ENCODE data around the gene PLXNC1. TPM values are rescaled to one million over a fixed set of nuclear protein-coding genes. Genes with fewer than 3 reads are reported as not detected.

Gene PLXNC1
- total RNA-seq, 1 donor from 2014 or later: 7.2 TPM

GRCh38 chr12:94179723-94180122 lies 31.3 kb downstream of the PLXNC1 start:
- peaks cover 14% of the 10 kb centered on the region for H3K9me3 Mint-ChIP-seq
- intact Hi-C loops (cut with micrococcal nuclease): loop anchor here (10.0 kb wide), 1 partner anchor 195 kb away; no protein-coding TSS in a partner anchor
- no peaks in the 10 kb centered on the region for H3K27me3 Mint-ChIP-seq (ENCODE audit: low read depth)
- H3K4me1 Mint-ChIP-seq (ENCODE audit: low read depth): peaks cover 20% of the 10 kb centered on the region
- no peak overlapping the region for H3K4me3 Mint-ChIP-seq (ENCODE audit: low read depth)
- no peak overlapping the region for H3K27ac Mint-ChIP-seq
- no peak for DNase-seq (ENCODE audit: low spot score)
- H3K36me3 Mint-ChIP-seq (ENCODE audit: low read depth): peaks cover 43% of the 10 kb centered on the region

- H3K27me3 Mint-ChIP-seq (ENCODE audit: low read depth): no peaks in the 10 kb centered on the region
- H3K9me3 Mint-ChIP-seq: peaks cover 14% of the 10 kb centered on the region
- no peak for DNase-seq (ENCODE audit: low spot score)
Measured at GRCh38 chr12:94180558-94181296, 32.4 kb downstream of the PLXNC1 start.

GRCh38 chr12:94182986-94183707 lies 34.8 kb downstream of the PLXNC1 start:
- intact Hi-C loops (cut with micrococcal nuclease): no loop called here
- peaks cover 3% of the 10 kb centered on the region for H3K9me3 Mint-ChIP-seq
- no peak for DNase-seq (ENCODE audit: low spot score)

More at GRCh38 chr12:94180558-94181296, 32.4 kb downstream of the PLXNC1 start:
- intact Hi-C loops (cut with micrococcal nuclease): no loop called here
- H3K36me3 Mint-ChIP-seq (ENCODE audit: low read depth): peaks cover 43% of the 10 kb centered on the region
- no peak overlapping the region for H3K27ac Mint-ChIP-seq
- no peak overlapping the region for H3K4me3 Mint-ChIP-seq (ENCODE audit: low read depth)
- peaks cover 11% of the 10 kb centered on the region for H3K4me1 Mint-ChIP-seq (ENCODE audit: low read depth)

GRCh38 chr12:94183708-94184379 lies 35.5 kb downstream of the PLXNC1 start:
- Mint-ChIP-seq H3K36me3 (ENCODE audit: low read depth) (peaks cover 24% of the 10 kb centered on the region), H3K4me1 (ENCODE audit: low read depth) (peaks cover 4% of the 10 kb centered on the region), H3K27me3 (ENCODE audit: low read depth) (no peaks in the 10 kb centered on the region), H3K4me3 (ENCODE audit: low read depth) (no peak overlapping the region), H3K27ac (no peak overlapping the region), H3K9me3 (no peaks in the 10 kb centered on the region)
- intact Hi-C loops (cut with micrococcal nuclease): no loop called here
- DNase-seq (ENCODE audit: low spot score): no peak

More at GRCh38 chr12:94182986-94183707, 34.8 kb downstream of the PLXNC1 start:
- peaks cover 4% of the 10 kb centered on the region for H3K4me1 Mint-ChIP-seq (ENCODE audit: low read depth)
- H3K4me3 Mint-ChIP-seq (ENCODE audit: low read depth): no peak overlapping the region
- no peak overlapping the region for H3K27ac Mint-ChIP-seq
- peaks cover 29% of the 10 kb centered on the region for H3K36me3 Mint-ChIP-seq (ENCODE audit: low read depth)
- H3K27me3 Mint-ChIP-seq (ENCODE audit: low read depth): no peaks in the 10 kb centered on the region

GRCh38 chr12:94184995-94185719 lies 36.8 kb downstream of the PLXNC1 start:
- Mint-ChIP-seq H3K4me1 (ENCODE audit: low read depth) (peaks cover 2% of the 10 kb centered on the region), H3K27me3 (ENCODE audit: low read depth) (no peaks in the 10 kb centered on the region), H3K27ac (no peak overlapping the region), H3K4me3 (ENCODE audit: low read depth) (no peak overlapping the region), H3K36me3 (ENCODE audit: low read depth) (peaks cover 15% of the 10 kb centered on the region), H3K9me3 (no peaks in the 10 kb centered on the region)
- DNase-seq (ENCODE audit: low spot score): no peak
- intact Hi-C loops (cut with micrococcal nuclease): no loop called here

GRCh38 chr12:94185801-94186200 lies 37.4 kb downstream of the PLXNC1 start:
- no peak overlapping the region for H3K4me3 Mint-ChIP-seq (ENCODE audit: low read depth)
- intact Hi-C loops (cut with micrococcal nuclease): no loop called here
- peaks cover 2% of the 10 kb centered on the region for H3K9me3 Mint-ChIP-seq
- peaks cover 2% of the 10 kb centered on the region for H3K4me1 Mint-ChIP-seq (ENCODE audit: low read depth)
- H3K36me3 Mint-ChIP-seq (ENCODE audit: low read depth): peaks cover 13% of the 10 kb centered on the region
- no peaks in the 10 kb centered on the region for H3K27me3 Mint-ChIP-seq (ENCODE audit: low read depth)
- no peak overlapping the region for H3K27ac Mint-ChIP-seq
- DNase-seq (ENCODE audit: low spot score): no peak

- DNase-seq (ENCODE audit: low spot score): no peak
- peaks cover 5% of the 10 kb centered on the region for H3K9me3 Mint-ChIP-seq
- peaks cover 14% of the 10 kb centered on the region for H3K36me3 Mint-ChIP-seq (ENCODE audit: low read depth)
- H3K27me3 Mint-ChIP-seq (ENCODE audit: low read depth): no peaks in the 10 kb centered on the region
- peaks cover 4% of the 10 kb centered on the region for H3K4me1 Mint-ChIP-seq (ENCODE audit: low read depth)
- H3K27ac Mint-ChIP-seq: no peak overlapping the region
- H3K4me3 Mint-ChIP-seq (ENCODE audit: low read depth): no peak overlapping the region
- intact Hi-C loops (cut with micrococcal nuclease): no loop called here
Measured at GRCh38 chr12:94186278-94187241, 38.2 kb downstream of the PLXNC1 start.

- intact Hi-C loops (cut with micrococcal nuclease): no loop called here
- no peak for DNase-seq (ENCODE audit: low spot score)
- H3K4me1 Mint-ChIP-seq (ENCODE audit: low read depth): peaks cover 4% of the 10 kb centered on the region
- peaks cover 5% of the 10 kb centered on the region for H3K9me3 Mint-ChIP-seq
- H3K27me3 Mint-ChIP-seq (ENCODE audit: low read depth): no peaks in the 10 kb centered on the region
- H3K4me3 Mint-ChIP-seq (ENCODE audit: low read depth): no peak overlapping the region
- peaks cover 17% of the 10 kb centered on the region for H3K36me3 Mint-ChIP-seq (ENCODE audit: low read depth)
- no peak overlapping the region for H3K27ac Mint-ChIP-seq
Measured at GRCh38 chr12:94187361-94187760, 39.0 kb downstream of the PLXNC1 start.

- no peak overlapping the region for H3K4me3 Mint-ChIP-seq (ENCODE audit: low read depth)
- peaks cover 42% of the 10 kb centered on the region for H3K36me3 Mint-ChIP-seq (ENCODE audit: low read depth)
- peaks cover 17% of the 10 kb centered on the region for H3K9me3 Mint-ChIP-seq
- no peak overlapping the region for H3K27ac Mint-ChIP-seq
- H3K4me1 Mint-ChIP-seq (ENCODE audit: low read depth): peaks cover 6% of the 10 kb centered on the region
- no peak for DNase-seq (ENCODE audit: low spot score)
- intact Hi-C loops (cut with micrococcal nuclease): no loop called here
- H3K27me3 Mint-ChIP-seq (ENCODE audit: low read depth): no peaks in the 10 kb centered on the region
Measured at GRCh38 chr12:94190623-94191022, 42.2 kb downstream of the PLXNC1 start.

- Mint-ChIP-seq H3K4me1 (ENCODE audit: low read depth) (peaks cover 6% of the 10 kb centered on the region), H3K36me3 (ENCODE audit: low read depth) (peaks cover 45% of the 10 kb centered on the region), H3K4me3 (ENCODE audit: low read depth) (no peak overlapping the region), H3K9me3 (peaks cover 17% of the 10 kb centered on the region), H3K27me3 (ENCODE audit: low read depth) (no peaks in the 10 kb centered on the region), H3K27ac (no peak overlapping the region)
- no peak for DNase-seq (ENCODE audit: low spot score)
- intact Hi-C loops (cut with micrococcal nuclease): no loop called here
Measured at GRCh38 chr12:94191023-94191422, 42.6 kb downstream of the PLXNC1 start.

GRCh38 chr12:94191811-94192210 lies 43.4 kb downstream of the PLXNC1 start:
- no peak overlapping the region for H3K4me3 Mint-ChIP-seq (ENCODE audit: low read depth)
- peaks cover 48% of the 10 kb centered on the region for H3K36me3 Mint-ChIP-seq (ENCODE audit: low read depth)
- no peaks in the 10 kb centered on the region for H3K27me3 Mint-ChIP-seq (ENCODE audit: low read depth)
- intact Hi-C loops (cut with micrococcal nuclease): no loop called here
- no peak for DNase-seq (ENCODE audit: low spot score)
- peaks cover 17% of the 10 kb centered on the region for H3K9me3 Mint-ChIP-seq
- peaks cover 6% of the 10 kb centered on the region for H3K4me1 Mint-ChIP-seq (ENCODE audit: low read depth)
- no peak overlapping the region for H3K27ac Mint-ChIP-seq
